Lower leg skin (tissue), 3 donors: ENCODE results near the gene CFL1.

ENCODE experiments used
- CTCF ChIP-seq, 3 donors: fragments of 450-650 bp; IDR thresholded peaks; one replicate each; pipeline ENCODE4 v1.5.1; 2016; ENCODE audit warnings: antibody characterized with exemption in 3 of 3, mild to moderate bottlenecking in 3 of 3, moderate library complexity in 2 of 3
- POLR2A ChIP-seq, 2 donors: fragments of 450-650 bp; IDR thresholded peaks; one replicate each; pipeline ENCODE4 v1.6.1; 2016 to 2017; ENCODE audit warnings: antibody characterized with exemption in 2 of 2, mild to moderate bottlenecking in 1 of 2, moderate library complexity in 1 of 2

DNA sequence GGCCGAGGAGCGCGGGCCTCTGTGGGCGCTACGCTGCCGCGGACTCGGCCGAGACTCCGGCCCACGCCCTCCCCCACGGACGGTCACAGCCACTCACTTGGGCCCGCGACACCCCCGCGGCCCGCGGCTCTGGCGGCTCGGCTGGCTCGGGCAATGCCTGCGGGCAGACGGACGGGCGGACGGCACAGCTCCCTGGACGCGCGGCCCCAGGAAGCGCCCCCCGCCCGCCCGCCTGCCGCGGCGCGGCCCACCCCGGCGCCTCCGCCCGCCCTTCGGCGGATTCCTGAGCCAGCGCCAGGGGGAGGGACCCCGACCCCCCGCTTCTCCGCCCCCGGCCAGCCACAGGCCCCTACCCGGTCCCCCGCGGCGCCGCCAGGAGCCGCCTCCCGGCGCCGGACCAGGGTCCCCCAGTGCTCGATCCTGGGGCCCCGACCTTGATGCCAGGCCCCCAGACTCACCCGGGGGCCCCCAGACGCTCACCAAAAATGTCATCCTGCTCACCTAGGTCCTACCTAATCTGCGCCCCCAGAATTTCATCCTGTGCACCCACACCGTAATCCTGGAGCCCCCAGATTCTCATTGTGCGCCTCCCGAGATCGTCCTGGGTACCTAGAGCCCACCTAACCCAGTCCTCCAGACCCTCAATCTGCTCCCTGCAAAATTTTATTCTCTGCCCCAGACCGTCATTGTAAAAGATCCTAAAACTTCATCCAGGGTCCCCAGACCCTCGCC is 14.8 kb upstream of the CFL1 start, which contains the start of gene EFEMP2:
- TF ChIP-seq CTCF (IDR thresholded peaks at IDR 0.05) = no peak
- TF ChIP-seq POLR2A (IDR thresholded peaks at IDR 0.05) = no peak
